Omental fat pad (tissue), 4 donors: ENCODE measurements around the gene CHCHD6. TPM values are rescaled to one million over a fixed set of nuclear protein-coding genes. Genes with fewer than 3 reads are reported as not detected.

ENCODE experiments used
- ATAC-seq: fragments of 150-250 bp; one replicate; pipeline ENCODE4 v1.9.1; 2016; ENCODE audit warnings: mild to moderate bottlenecking, moderate library complexity; ENCODE audit not compliant: low FRiP score
- DNase-seq: peaks from one replicate; pipeline ENCODE4 v3.0.0-alpha.2; 2019; ENCODE audit warnings: low spot score
- total RNA-seq, 4 donors: library from RNA; depleted of rRNA; stranded (reverse); fragments of >200 nt; gene quantifications; one replicate each; pipeline ENCODE4 v1.1.0, GENCODE V29; 2016
- TF ChIP-seq, protein P1 (sequence below), 3 donors: fragments of 450-650 bp; IDR thresholded peaks; one replicate each; pipeline ENCODE4 v1.5.1; 2016 to 2017; ENCODE audit warnings: antibody characterized with exemption in 3 of 3, mild to moderate bottlenecking in 3 of 3, moderate library complexity in 2 of 3

CHCHD6 gene
- total RNA-seq, 4 donors from 2014 or later, result 7.5 to 19.7 (median 11.5) TPM

DNA sequence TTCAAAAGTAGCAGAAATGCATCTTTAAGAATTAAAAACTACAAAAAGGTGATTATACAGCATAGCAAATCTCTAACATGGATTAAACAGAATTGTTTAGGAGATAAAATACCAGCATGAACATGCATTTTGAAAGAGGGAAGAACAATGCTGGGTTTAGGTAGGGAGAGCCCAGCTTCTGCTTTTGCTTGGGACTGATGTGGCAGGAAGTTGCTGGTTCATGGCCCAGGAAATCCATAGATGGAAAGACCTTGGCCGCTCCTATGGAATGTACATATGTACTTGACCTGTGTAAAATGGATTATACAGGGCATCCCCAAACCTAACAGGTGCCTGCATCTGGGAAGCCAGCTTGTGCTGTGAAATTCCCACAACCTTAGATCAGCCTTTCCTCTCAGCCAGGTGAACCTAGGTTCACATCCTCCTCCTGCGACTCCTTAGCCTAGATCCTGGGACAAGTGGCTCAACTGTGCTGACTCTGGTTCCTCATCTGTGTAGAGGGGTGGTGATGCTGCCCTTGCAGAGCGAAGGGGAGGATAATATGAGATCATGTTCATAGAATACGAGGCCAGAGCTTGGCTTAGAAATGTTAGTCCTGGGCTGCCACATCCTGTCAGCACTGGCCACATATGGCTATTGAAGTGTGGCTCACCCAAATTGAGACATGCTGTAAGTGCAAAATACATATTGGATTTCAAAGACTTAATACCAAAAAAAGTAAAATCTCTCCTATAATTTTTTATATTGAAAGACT is 231.9 kb downstream of the CHCHD6 start:
- DNase-seq (no peak), ATAC-seq (no peak)
- TF ChIP-seq, protein P1, sequence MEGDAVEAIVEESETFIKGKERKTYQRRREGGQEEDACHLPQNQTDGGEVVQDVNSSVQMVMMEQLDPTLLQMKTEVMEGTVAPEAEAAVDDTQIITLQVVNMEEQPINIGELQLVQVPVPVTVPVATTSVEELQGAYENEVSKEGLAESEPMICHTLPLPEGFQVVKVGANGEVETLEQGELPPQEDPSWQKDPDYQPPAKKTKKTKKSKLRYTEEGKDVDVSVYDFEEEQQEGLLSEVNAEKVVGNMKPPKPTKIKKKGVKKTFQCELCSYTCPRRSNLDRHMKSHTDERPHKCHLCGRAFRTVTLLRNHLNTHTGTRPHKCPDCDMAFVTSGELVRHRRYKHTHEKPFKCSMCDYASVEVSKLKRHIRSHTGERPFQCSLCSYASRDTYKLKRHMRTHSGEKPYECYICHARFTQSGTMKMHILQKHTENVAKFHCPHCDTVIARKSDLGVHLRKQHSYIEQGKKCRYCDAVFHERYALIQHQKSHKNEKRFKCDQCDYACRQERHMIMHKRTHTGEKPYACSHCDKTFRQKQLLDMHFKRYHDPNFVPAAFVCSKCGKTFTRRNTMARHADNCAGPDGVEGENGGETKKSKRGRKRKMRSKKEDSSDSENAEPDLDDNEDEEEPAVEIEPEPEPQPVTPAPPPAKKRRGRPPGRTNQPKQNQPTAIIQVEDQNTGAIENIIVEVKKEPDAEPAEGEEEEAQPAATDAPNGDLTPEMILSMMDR (IDR thresholded peaks at IDR 0.05), result no peak

DNA sequence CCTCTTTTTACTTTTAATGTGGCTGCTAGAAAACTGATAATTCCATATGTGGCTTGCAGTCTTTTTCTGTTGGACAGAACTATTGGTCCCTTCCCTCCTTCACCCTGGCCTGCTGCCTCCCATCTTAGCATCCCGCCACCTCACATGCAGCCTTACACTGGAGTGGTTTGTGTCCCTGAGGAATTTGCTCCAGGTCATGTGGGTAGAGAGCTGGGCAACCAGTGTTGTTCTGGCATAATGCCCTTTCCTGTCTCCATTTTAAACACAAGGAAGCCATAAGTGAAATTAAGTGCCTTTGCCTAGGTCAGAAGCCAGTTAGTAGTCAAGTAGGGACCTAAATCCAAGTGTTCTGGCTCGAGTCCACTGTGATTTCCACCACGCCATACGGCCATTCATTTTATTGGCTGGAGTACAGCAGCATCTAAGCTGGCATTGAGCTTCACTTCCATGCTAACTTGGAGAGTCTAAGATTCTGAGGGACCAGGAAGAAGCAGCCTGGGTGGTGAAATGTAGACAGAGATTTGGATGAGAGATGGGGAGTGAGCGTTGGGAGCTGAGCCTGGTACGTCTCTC is 232.9 kb downstream of the CHCHD6 start:
- no peak for ATAC-seq
- TF ChIP-seq, protein P1 (IDR thresholded peaks at IDR 0.05), result no peak

DNA sequence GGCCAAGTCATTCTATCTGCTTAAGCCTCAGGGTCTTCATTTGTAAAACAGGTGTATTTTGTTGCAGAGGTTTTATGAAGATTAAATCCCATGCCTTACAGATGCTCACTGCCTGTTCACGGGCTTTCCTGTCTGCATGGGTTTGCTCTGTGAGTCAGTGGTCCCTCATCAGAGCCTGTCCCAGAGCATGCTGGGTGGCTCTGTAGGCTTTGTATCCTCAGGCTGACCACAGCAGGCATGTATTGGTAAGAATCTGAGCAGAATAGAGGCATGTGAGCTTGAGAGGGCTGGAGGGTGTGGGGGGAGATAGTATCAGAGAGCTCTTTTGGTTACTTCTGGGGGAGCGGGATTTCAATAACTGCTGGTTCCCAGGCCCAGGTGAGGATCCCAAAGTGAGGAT is 233.5 kb downstream of the CHCHD6 start:
- no peak for ATAC-seq
- TF ChIP-seq, protein P1 (IDR thresholded peaks at IDR 0.05), result no peak
- no peak for DNase-seq

More for the DNA sequence above, 232.9 kb downstream of the CHCHD6 start:
- DNase-seq, result no peak

DNA sequence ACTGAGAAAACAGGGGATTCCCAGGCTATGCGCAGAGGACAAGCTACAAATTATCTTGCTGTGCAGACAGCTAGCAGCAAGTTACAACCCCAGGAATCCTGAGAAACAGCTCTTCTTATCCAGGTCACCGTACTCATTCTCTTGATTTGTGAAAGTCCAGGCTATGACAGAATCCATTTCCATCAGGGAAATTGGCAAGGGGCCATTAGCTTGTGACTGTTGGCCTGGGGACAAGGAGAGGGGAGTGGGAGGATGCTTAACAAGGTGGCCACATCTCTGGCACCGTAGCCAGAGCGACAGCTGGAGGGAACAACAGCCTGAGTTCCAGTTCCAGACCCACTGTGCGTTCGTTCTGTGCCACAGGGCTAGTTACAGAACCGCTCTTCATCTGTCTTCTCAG is 233.9 kb downstream of the CHCHD6 start:
- ATAC-seq (no peak), DNase-seq (no peak)
- TF ChIP-seq, protein P1 (IDR thresholded peaks at IDR 0.05), result no peak

DNA sequence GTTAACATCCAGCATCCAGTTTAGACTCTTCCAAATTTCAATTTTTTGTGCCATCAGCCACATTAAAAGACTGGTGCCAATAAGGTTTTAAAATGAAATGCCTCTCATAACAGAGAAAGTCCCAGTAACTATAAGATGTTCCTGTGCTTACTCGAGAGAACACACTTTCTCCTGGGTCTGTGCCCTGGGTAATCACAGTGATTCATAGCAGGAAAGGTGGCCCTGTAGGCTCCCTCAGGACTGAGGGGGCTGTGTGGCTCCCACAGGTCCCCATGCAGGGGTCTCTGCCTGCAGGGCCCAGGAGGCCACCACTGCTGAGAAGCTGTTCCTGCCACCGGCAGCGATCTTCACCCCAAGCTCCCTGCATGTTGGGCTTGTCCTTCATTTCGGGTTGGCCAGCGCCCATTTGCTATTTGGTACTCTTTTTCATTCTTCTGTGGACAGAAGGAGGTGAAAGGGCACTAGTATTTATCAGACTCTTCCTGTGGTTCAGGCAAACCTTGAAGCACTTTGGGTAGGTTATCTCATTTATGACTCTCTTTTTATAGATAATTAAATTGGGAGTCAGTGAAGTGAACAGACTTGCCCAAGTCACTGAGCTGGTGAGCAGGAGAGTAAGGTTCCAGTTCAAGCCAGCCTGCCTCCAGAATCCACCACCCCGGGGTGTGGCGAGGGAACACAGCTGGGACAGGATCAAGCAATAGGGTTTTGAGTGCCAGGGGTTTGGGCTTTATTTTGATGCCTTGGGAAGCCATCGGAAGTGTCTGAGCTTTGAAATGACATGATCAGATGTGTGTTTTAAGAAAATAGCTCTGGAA is 234.7 kb downstream of the CHCHD6 start:
- no peak for ATAC-seq
- TF ChIP-seq, protein P1 (IDR thresholded peaks at IDR 0.05), result no peak
- no peak for DNase-seq

DNA sequence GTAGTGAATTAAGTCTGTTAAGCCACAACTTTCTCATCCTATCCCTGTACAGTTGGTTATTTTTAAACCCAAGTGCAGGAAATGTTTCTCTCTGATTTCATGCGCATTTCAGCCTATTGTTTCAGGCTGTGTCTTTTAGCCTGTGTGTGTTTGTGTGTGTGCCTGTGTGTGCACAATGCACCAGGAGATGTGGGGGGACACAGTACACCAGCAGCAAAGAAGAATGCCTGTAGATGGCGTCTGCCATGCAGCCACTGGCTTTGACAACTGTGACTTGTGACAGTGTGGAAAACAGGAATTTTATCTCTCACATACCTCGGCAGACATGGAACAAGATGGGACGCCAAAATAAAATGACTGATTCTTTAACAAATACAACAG is 235.3 kb downstream of the CHCHD6 start:
- TF ChIP-seq, protein P1 (IDR thresholded peaks at IDR 0.05), result no peak
- no peak for ATAC-seq
- DNase-seq, result no peak
